GM12801 (cell line): ENCODE measurements around the gene ARHGAP33.

Experiments
- TF ChIP-seq, protein P1 (sequence below): IDR thresholded peaks from one replicate; pipeline ENCODE4 v1.5.1; 2011; ENCODE audit warnings: control low read depth; ENCODE audit not compliant: insufficient read length; ENCODE audit errors: extremely low read depth

ARHGAP33 gene

GRCh38 chr19:35750167-35750566 lies 25.2 kb upstream of the ARHGAP33 start:
- TF ChIP-seq, protein P1, sequence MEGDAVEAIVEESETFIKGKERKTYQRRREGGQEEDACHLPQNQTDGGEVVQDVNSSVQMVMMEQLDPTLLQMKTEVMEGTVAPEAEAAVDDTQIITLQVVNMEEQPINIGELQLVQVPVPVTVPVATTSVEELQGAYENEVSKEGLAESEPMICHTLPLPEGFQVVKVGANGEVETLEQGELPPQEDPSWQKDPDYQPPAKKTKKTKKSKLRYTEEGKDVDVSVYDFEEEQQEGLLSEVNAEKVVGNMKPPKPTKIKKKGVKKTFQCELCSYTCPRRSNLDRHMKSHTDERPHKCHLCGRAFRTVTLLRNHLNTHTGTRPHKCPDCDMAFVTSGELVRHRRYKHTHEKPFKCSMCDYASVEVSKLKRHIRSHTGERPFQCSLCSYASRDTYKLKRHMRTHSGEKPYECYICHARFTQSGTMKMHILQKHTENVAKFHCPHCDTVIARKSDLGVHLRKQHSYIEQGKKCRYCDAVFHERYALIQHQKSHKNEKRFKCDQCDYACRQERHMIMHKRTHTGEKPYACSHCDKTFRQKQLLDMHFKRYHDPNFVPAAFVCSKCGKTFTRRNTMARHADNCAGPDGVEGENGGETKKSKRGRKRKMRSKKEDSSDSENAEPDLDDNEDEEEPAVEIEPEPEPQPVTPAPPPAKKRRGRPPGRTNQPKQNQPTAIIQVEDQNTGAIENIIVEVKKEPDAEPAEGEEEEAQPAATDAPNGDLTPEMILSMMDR, result no peak

DNA sequence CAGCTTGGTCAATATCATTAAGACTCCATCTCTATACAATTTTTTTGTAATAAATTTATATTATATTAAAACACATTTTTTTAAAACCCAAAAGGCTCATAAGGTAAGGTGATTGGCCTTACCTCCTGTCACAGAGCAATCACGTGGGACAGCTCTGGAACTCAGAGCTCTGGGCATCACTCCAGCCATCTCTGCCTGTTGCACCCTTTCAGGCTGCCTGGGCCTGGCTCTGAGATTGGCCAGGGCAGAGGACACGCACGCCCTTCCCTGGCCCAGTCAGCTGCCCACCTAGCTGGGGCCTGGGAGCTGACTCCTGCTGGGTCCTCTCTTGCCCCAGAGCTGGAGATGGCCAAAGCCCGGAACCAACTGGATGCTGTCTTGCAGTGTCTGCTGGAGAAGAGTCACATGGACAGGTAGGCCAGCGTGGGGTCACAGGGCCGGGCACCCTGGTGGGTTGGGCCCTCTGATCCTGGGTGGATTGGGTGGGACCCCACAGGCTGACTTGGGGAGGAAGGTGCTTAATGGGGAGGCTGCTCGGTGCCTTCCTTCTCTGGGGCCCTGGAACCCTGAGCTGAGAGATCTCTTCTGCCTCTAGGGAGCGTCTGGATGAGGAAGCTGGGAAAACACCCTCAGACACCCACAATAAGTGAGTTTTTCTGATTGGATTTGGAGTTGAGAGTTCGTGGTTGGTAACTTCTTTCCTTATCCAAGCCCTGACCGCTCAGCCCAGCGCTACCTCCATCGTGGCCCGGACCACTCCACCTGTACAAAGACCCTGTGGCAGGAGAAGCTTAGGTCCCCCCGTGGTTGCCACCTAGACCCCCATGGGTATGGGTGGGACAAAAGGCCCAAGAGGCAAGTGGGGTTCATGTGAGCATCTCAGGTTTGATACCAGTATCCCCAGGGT lies 23.3 kb upstream of the ARHGAP33 start:
- TF ChIP-seq, protein P1, result no peak

GRCh38 chr19:35752746-35753350 lies 22.5 kb upstream of the ARHGAP33 start:
- TF ChIP-seq, protein P1, result no peak

DNA sequence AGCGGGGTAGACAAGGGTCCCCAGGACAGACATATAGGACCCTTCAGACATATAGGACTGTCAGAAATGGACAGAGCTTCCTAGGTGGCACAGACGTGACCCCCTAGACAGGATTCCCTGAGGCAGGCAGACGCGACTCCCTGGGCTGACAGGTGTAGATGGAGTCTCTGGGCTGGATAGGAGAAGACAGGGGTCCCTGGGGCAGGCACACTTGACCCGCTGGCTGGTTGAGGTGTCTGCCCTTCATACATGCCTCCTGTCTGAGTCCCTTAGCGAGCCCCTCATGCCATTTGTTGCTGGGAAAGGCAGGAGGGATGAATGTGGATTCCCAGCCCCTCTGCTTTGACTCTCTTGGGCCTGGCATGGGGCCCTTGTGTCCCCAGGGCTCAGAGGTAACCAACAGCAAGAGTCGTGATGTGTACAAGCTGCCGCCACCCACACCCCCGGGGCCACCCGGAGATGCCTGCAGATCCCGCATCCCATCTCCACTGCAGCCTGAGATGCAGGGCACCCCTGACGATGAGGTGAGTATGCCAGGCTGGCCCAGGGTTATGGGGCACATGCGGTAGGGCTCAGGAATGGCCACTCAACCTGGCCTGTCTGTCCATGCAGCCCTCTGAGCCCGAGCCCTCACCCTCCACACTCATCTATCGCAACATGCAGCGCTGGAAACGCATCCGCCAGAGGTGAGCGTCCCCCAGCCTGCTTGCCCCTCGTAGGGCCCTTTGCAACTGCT lies 21.6 kb upstream of the ARHGAP33 start:
- TF ChIP-seq, protein P1, result no peak

DNA sequence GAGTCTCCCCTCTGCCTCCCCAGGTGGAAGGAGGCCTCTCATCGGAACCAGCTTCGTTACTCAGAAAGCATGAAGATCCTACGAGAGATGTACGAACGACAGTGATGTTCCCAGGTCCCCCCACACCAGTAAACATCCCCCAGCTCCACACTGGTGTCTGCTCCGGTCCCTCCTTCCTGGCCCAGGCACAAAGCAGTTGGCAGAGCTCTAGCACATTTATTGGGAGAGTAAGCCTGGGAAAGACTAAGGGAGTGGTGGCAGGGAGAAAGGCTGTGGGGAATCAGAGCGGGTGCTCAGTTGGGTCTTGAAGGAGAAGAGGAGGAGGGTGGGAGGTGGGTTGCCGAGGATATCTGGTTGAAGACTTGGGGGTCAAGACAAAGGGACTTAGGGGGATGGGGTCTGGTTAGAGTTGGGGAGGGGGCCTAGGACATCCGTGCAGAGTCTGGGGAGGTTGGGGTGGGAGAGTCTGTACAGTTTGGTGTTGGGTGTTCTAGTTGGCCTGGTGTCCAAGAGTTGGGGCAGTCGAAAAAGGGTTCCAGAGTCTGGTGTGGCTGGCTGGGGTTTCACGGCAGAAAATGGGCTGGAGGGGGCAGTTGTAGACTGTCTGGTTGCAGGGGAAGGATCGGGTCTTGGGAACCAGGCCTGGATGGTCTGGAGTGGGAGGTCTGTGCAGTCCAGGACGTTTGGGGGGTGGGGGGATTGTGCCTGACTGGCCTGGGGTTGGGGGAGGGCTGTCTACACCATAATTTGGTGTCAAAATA lies 20.8 kb upstream of the ARHGAP33 start:
- TF ChIP-seq, protein P1, result no peak

- TF ChIP-seq, protein P1, result no peak
These were observed 20.2 kb upstream of the ARHGAP33 start for GRCh38 chr19:35755131-35755549.
